A549 (cell line): ENCODE measurements around the gene GZF1. TPM values are rescaled to one million over a fixed set of nuclear protein-coding genes. Genes with fewer than 3 reads are reported as not detected.

Source experiments
- ATAC-seq, 2 experiments: fragments of 200-7000 bp in 1 of 2; fragments of >200 bp in 1 of 2; cut with Nextera tagmentation in 1 of 2; cut with Tn5 transposase in 1 of 2; 3 replicates each; pipeline versions ENCODE4 v1.8.0 to v1.9.1; 2018 to 2020; ENCODE audit warnings: mild to moderate bottlenecking in 1 of 2, moderate library complexity in 1 of 2
- CTCF ChIA-PET: fragments of 300-600 bp; sonication (Branson Sonifier 250); formaldehyde crosslinking; extraction: SDS; loops from one replicate; lab custom pipeline; 2021; ENCODE audit warnings: antibody characterized with exemption, inconsistent platforms; lab: Yijun Ruan, JAX
- POLR2A ChIA-PET: fragments of 350-600 bp; formaldehyde crosslinking; extraction: SDS; loops from one replicate; lab custom pipeline; 2021; ENCODE audit warnings: antibody characterized with exemption, inconsistent platforms; lab: Yijun Ruan, JAX
- DNase-seq, 2 experiments: peaks; one replicate each; pipeline versions ENCODE4 v3.0.0 to v3.0.0-alpha.2; 2011 to 2016; ENCODE audit warnings: low read depth in 1 of 2, low spot score in 1 of 2
- FAIRE-seq: peaks from 2 replicates; lab custom pipeline; 2011; peaks lifted over from hg19 to GRCh38; lab: Jason Lieb, UNC
- H3K27ac ChIP-seq, 2 experiments: fragments of >200 bp; sonication (Bioruptor Twin); formaldehyde crosslinking; 3 replicates each; pipeline ENCODE4 v1.5.1; 2016 to 2017
- H3K4me1 ChIP-seq: fragments of >200 bp; sonication (Bioruptor Twin); formaldehyde crosslinking; 3 replicates; pipeline ENCODE4 v1.6.1; 2016
- H3K4me2 ChIP-seq: fragments of >200 bp; sonication (Bioruptor Twin); formaldehyde crosslinking; 3 replicates; pipeline ENCODE4 v1.6.1; 2016
- H3K4me3 ChIP-seq: fragments of >200 bp; sonication (Bioruptor Twin); formaldehyde crosslinking; 3 replicates; pipeline ENCODE4 v1.5.1; 2016
- H3K9me3 ChIP-seq: fragments of >200 bp; sonication (Bioruptor Twin); formaldehyde crosslinking; 3 replicates; pipeline ENCODE4 v1.6.1; 2016
- BHLHE40 ChIP-seq: IDR thresholded peaks from 2 replicates; pipeline ENCODE4 v1.6.1; 2012; ENCODE audit warnings: low read depth, low read length, inconsistent platforms
- CEBPB ChIP-seq, 2 experiments: fragments of >200 bp in 1 of 2; sonication (Bioruptor Twin) in 1 of 2; formaldehyde crosslinking in 1 of 2; IDR thresholded peaks; 2 replicates each; pipeline ENCODE4 v1.6.1; 2012 to 2016
- CHD4 ChIP-seq: fragments of 200-600 bp; sonication (generic); IDR thresholded peaks from 2 replicates; pipeline ENCODE4 v1.6.1; 2016; ENCODE audit warnings: antibody characterized with exemption, mild to moderate bottlenecking, borderline replicate concordance
- EHF ChIP-seq: fragments of 250-450 bp; sonication (Bioruptor Pico); IDR thresholded peaks from 2 replicates; pipeline ENCODE4 v1.5.0; 2020; ENCODE audit warnings: mild to moderate bottlenecking
- FOSB ChIP-seq: fragments of 250-450 bp; sonication (Bioruptor Pico); IDR thresholded peaks from 2 replicates; pipeline ENCODE4 v1.5.0; 2020; ENCODE audit warnings: mild to moderate bottlenecking, moderate library complexity
- FOSL2 ChIP-seq, 2 experiments: fragments of 450-650 bp in 1 of 2; fragments of >200 bp in 1 of 2; sonication (Bioruptor Twin) in 1 of 2; formaldehyde crosslinking; IDR thresholded peaks; 2 replicates each; pipeline versions ENCODE4 v1.5.0 to v1.6.1; 2016 to 2020; ENCODE audit warnings: mild to moderate bottlenecking in 1 of 2, moderate library complexity in 1 of 2
- HES2 ChIP-seq: fragments of >200 bp; sonication (Bioruptor Twin); formaldehyde crosslinking; IDR thresholded peaks from 2 replicates; pipeline ENCODE4 v1.6.1; 2016
- JUN ChIP-seq, 2 experiments: fragments of >200 bp; sonication (Bioruptor Twin); formaldehyde crosslinking; IDR thresholded peaks; 2 replicates in 1 of 2; 3 replicates in 1 of 2; pipeline ENCODE4 v1.6.1; 2016 to 2017
- MYC ChIP-seq: IDR thresholded peaks from 2 replicates; pipeline ENCODE4 v1.6.1; 2012; ENCODE audit warnings: mild to moderate bottlenecking, inconsistent platforms, low read length, improper control_type of control experiment, borderline replicate concordance
- NFE2L2 ChIP-seq: fragments of 150-350 bp; conservative IDR thresholded peaks from 2 replicates; pipeline ENCODE4 v1.6.1; 2014; ENCODE audit warnings: low read length
- NR3C1 ChIP-seq: fragments of >200 bp; sonication (Bioruptor Twin); formaldehyde crosslinking; IDR thresholded peaks from 3 replicates; pipeline ENCODE4 v1.6.1; 2017
- PBX3 ChIP-seq: IDR thresholded peaks from 2 replicates; pipeline ENCODE4 v1.6.1; 2012
- PHF8 ChIP-seq: fragments of 200-600 bp; sonication (generic); IDR thresholded peaks from 2 replicates; pipeline ENCODE4 v1.6.1; 2016; ENCODE audit warnings: low read depth, mild to moderate bottlenecking, antibody characterized with exemption, moderate library complexity, borderline replicate concordance
- POLR2AphosphoS2 ChIP-seq: conservative IDR thresholded peaks from 2 replicates; pipeline ENCODE4 v1.6.1; 2012; ENCODE audit warnings: low read length, improper control_type of control experiment, inconsistent platforms
- RAD21 ChIP-seq, 2 experiments: fragments of >200 bp in 1 of 2; sonication (Bioruptor Twin) in 1 of 2; formaldehyde crosslinking in 1 of 2; IDR thresholded peaks in 1 of 2; conservative IDR thresholded peaks in 1 of 2; 2 replicates in 1 of 2; 3 replicates in 1 of 2; pipeline ENCODE4 v1.6.1; 2012 to 2018; ENCODE audit warnings: inconsistent platforms in 1 of 2
- RFX5 ChIP-seq: fragments of 450-650 bp; IDR thresholded peaks from 2 replicates; pipeline ENCODE4 v1.7.1; 2014; ENCODE audit warnings: antibody characterized with exemption, mild to moderate bottlenecking, moderate library complexity
- TP53 ChIP-seq: fragments of 250-450 bp; sonication (Bioruptor Pico); IDR thresholded peaks from 2 replicates; pipeline ENCODE4 v1.5.0; 2021; ENCODE audit warnings: mild to moderate bottlenecking, moderate library complexity
- ZC3H11A ChIP-seq: fragments of 450-650 bp; IDR thresholded peaks from 2 replicates; pipeline ENCODE4 v1.6.1; 2014; ENCODE audit warnings: antibody characterized with exemption, mild to moderate bottlenecking
- ZNF302 ChIP-seq: fragments of 250-450 bp; sonication (Bioruptor Pico); IDR thresholded peaks from 2 replicates; pipeline ENCODE4 v1.9.0; 2021; ENCODE audit warnings: inconsistent platforms, mild to moderate bottlenecking, moderate library complexity
- WGBS: methylation state at CpG from one replicate; pipeline ENCODE4 v1.1.6; 2017; ENCODE audit errors: missing lambda C conversion rate; 5-methylcytosine and 5-hydroxymethylcytosine counted together
- polyA plus RNA-seq, 4 experiments: library from polyadenylated mRNA; depleted of rRNA in 3 of 4; stranded (reverse); fragments of >200 nt; fragmentation: RNase III in 1 of 4; extraction: RNeasy Plus Mini Kit Qiagen cat#74134 plus additional on column Dnase treatment in 1 of 4; gene quantifications; 2 replicates in 3 of 4; 3 replicates in 1 of 4; pipeline ENCODE4 v1.2.3, GENCODE V29; 2011 to 2017
- TF ChIP-seq, protein P1 (sequence below): fragments of >200 bp; sonication (Bioruptor Twin); formaldehyde crosslinking; IDR thresholded peaks from 3 replicates; pipeline ENCODE4 v1.6.1; 2016
- TF ChIP-seq, protein P2 (sequence below): IDR thresholded peaks from 2 replicates; pipeline ENCODE4 v1.6.1; 2012
- TF ChIP-seq, protein P3 (sequence below): IDR thresholded peaks from 2 replicates; pipeline ENCODE4 v1.6.1; 2012; ENCODE audit warnings: low read depth, borderline replicate concordance
- TF ChIP-seq, protein P4 (sequence below): fragments of 200-600 bp; sonication (generic); IDR thresholded peaks from 2 replicates; pipeline ENCODE4 v1.6.1; 2016; ENCODE audit warnings: antibody characterized with exemption, mild to moderate bottlenecking, moderate library complexity

The GZF1 gene
- polyA plus RNA-seq, 2 of the 4 experiments (the other 2 are of a cell fraction): 13.2 to 24.7 TPM

- TF ChIP-seq RAD21 (conservative IDR thresholded peaks at IDR 0.05 in 1 of 2, IDR thresholded peaks at IDR 0.05 in 1 of 2) (no peak), JUN (IDR thresholded peaks at IDR 0.05) (peak in 1 of 2 experiments; percentile 47; a peak in 1 of 5 replicates), EHF (CRISPR knock-in tag) (no peak)
- TF ChIP-seq, protein P1, sequence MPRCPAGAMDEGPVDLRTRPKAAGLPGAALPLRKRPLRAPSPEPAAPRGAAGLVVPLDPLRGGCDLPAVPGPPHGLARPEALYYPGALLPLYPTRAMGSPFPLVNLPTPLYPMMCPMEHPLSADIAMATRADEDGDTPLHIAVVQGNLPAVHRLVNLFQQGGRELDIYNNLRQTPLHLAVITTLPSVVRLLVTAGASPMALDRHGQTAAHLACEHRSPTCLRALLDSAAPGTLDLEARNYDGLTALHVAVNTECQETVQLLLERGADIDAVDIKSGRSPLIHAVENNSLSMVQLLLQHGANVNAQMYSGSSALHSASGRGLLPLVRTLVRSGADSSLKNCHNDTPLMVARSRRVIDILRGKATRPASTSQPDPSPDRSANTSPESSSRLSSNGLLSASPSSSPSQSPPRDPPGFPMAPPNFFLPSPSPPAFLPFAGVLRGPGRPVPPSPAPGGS: peak; percentile 21; the same call in 1 of the 3 replicates
- TF ChIP-seq, protein P2, sequence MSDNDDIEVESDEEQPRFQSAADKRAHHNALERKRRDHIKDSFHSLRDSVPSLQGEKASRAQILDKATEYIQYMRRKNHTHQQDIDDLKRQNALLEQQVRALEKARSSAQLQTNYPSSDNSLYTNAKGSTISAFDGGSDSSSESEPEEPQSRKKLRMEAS: peak; percentile 92
- TF ChIP-seq, protein P3, sequence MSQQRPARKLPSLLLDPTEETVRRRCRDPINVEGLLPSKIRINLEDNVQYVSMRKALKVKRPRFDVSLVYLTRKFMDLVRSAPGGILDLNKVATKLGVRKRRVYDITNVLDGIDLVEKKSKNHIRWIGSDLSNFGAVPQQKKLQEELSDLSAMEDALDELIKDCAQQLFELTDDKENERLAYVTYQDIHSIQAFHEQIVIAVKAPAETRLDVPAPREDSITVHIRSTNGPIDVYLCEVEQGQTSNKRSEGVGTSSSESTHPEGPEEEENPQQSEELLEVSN: 0 out of 2 replicates have a peak, but pooled peaks have one; percentile 44
- TF ChIP-seq, protein P4, sequence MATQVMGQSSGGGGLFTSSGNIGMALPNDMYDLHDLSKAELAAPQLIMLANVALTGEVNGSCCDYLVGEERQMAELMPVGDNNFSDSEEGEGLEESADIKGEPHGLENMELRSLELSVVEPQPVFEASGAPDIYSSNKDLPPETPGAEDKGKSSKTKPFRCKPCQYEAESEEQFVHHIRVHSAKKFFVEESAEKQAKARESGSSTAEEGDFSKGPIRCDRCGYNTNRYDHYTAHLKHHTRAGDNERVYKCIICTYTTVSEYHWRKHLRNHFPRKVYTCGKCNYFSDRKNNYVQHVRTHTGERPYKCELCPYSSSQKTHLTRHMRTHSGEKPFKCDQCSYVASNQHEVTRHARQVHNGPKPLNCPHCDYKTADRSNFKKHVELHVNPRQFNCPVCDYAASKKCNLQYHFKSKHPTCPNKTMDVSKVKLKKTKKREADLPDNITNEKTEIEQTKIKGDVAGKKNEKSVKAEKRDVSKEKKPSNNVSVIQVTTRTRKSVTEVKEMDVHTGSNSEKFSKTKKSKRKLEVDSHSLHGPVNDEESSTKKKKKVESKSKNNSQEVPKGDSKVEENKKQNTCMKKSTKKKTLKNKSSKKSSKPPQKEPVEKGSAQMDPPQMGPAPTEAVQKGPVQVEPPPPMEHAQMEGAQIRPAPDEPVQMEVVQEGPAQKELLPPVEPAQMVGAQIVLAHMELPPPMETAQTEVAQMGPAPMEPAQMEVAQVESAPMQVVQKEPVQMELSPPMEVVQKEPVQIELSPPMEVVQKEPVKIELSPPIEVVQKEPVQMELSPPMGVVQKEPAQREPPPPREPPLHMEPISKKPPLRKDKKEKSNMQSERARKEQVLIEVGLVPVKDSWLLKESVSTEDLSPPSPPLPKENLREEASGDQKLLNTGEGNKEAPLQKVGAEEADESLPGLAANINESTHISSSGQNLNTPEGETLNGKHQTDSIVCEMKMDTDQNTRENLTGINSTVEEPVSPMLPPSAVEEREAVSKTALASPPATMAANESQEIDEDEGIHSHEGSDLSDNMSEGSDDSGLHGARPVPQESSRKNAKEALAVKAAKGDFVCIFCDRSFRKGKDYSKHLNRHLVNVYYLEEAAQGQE: no peak
Observed at GRCh38 chr20:23357767-23358562, 4.0 kb upstream of the GZF1 start (continued).

- TF ChIP-seq RFX5: no peak
- TF ChIP-seq HES2: no peak
- TF ChIP-seq PHF8: 0 out of 2 replicates have a peak, but pooled peaks have one; percentile 39
- no peak for TF ChIP-seq POLR2AphosphoS2
- 14% methylated on average over 6 of the region's 6 CpGs for WGBS
- ChIA-PET CTCF (interaction anchor here (0.8 to 2.8 kb wide), 9 partner anchors 9 to 674 kb away, joined by 3 to 20 read pairs (median 4); partner anchors contain the start of gene NXT1), POLR2A (interaction anchor here (1.0 to 5.7 kb wide), 4 partner anchors 8 to 667 kb away, joined by 4 to 92 read pairs (median 6); partner anchors contain the start of genes NAPB and NXT1)
- Histone ChIP-seq H3K4me3 (peak overlapping the region; percentile 44), H3K4me1 (peaks cover 26% of the 10 kb centered on the region), H3K9me3 (no peaks in the 10 kb centered on the region), H3K4me2 (peak overlapping the region; percentile 90), H3K27ac (peak overlapping the region; percentile 70 to 74)
- no peak for FAIRE-seq
- DNase-seq: no peak
- ATAC-seq: no peak
Observed at GRCh38 chr20:23358563-23358906, 3.4 kb upstream of the GZF1 start.

DNA sequence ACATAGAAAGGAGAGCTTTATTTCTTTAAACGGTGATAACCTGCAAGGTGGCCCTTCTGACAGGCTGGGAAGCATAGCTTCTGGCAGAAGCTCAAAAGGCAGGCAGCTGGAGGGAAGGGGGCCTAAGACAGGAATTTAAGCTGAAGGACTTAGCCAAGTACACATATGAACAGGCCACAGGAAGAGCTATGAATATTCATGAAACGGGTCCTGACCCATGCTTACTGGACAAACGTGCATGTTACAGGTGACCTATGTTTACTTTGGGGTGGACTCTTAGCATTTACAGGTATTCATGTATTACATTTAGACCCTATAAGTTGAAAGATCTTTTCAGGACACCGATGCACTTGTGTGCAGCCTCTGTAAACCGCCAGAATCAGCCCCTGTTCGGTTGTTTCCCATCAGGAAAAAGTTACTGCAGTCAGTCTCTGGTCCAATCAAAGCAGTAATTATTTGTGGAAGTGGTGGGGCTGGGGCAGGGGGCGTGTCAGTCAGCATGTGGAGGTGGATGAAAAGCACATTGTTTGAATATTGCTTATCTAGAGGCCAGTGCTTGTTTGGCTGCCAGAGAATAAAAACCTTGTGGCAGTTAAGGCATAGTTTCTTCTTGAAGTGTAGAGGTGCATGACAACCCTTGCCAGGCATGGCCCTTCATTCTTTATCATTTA lies 2.9 kb upstream of the GZF1 start:
- Histone ChIP-seq H3K9me3 (no peaks in the 10 kb centered on the region), H3K4me2 (peak overlapping the region; percentile 90), H3K4me3 (peak overlapping the region; percentile 44; the same call in 1 of the 3 replicates), H3K27ac (peak overlapping the region; percentile 70 to 74; a peak in 5 of 6 replicates), H3K4me1 (peaks cover 30% of the 10 kb centered on the region)
- no peak for FAIRE-seq
- ChIA-PET POLR2A (interaction anchor here (1.8 to 5.7 kb wide), 2 partner anchors 9 to 667 kb away, joined by 4 to 92 read pairs; partner anchors contain the start of gene NXT1), CTCF (interaction anchor here (1.1 to 2.8 kb wide), 7 partner anchors 9 to 667 kb away, joined by 3 to 20 read pairs (median 5); partner anchors contain the start of gene NXT1)
- WGBS: 67% methylated on average over 7 of the region's 7 CpGs
- ATAC-seq: no peak
- no peak for DNase-seq
- TF ChIP-seq CEBPB (IDR thresholded peaks at IDR 0.05) (no peak), FOSB (no peak), FOSL2 (IDR thresholded peaks at IDR 0.05) (no peak), FOSL2 (CRISPR knock-in tag; IDR thresholded peaks at IDR 0.05) (no peak), ZC3H11A (no peak), MYC (no peak), PHF8 (no peak), CHD4 (no peak), NFE2L2 (no peak), PBX3 (no peak), HES2 (no peak), JUN (IDR thresholded peaks at IDR 0.05) (no peak), ZNF302 (no peak), NR3C1 (no peak), TP53 (CRISPR knock-in tag) (no peak), POLR2AphosphoS2 (no peak), BHLHE40 (no peak)
